ENCODE data around the gene CRLF1. TPM values are rescaled to one million over a fixed set of nuclear protein-coding genes. Genes with fewer than 3 reads are reported as not detected.

Gene CRLF1
- total and polyA plus RNA-seq, 2 donors (not counting 1 experiment from before 2014, with no cell fraction given): not detected

GRCh38 chr19:18551631-18552030 lies 55.0 kb downstream of the CRLF1 start:
- no peak for TF ChIP-seq EZH2 (IDR thresholded peaks at IDR 0.05; ENCODE audit: borderline replicate concordance, insufficient read depth, low read depth, low read length, poor library complexity, severe bottlenecking)
- TF ChIP-seq CTCF (IDR thresholded peaks at IDR 0.05): no peak
- no peak for DNase-seq
- no peak overlapping the region for H3K4me3 Mint-ChIP-seq
- no peak overlapping the region for H2AFZ ChIP-seq (ENCODE audit: insufficient read depth, low read depth, low read length, poor library complexity, severe bottlenecking)
- ATAC-seq (ENCODE audit: low read depth): no peak
- no peaks in the 10 kb centered on the region for H3K27me3 Mint-ChIP-seq
- intact Hi-C loops (cut with micrococcal nuclease): no loop called here
- H3K79me2 ChIP-seq (ENCODE audit: control insufficient read depth, insufficient read depth, low read length): no peaks in the 10 kb centered on the region
- H3K27ac Mint-ChIP-seq: no peak overlapping the region
- WGBS (ENCODE audit: insufficient coverage): 83% methylated on average over 3 of the region's 6 CpGs
- CTCF ChIA-PET: interaction anchor here (0.9 kb wide), 1 partner anchor 20 kb away, joined by 3 read pairs; the partner anchor contains the start of gene UBA52
- H3K9me3 Mint-ChIP-seq (ENCODE audit: insufficient read depth): no peaks in the 10 kb centered on the region
- no peaks in the 10 kb centered on the region for H3K4me1 ChIP-seq (ENCODE audit: control insufficient read depth in 2 of 2, insufficient read depth in 2 of 2, low read length in 2 of 2)
- no peak overlapping the region for H3K9ac ChIP-seq (ENCODE audit: low read length)
- H3K4me3 ChIP-seq (ENCODE audit: control extremely low read depth in 1 of 5, extremely low read depth in 1 of 5, insufficient read depth in 1 of 5, low read depth in 2 of 5, low read length in 4 of 5): no peak overlapping the region
- no peaks in the 10 kb centered on the region for H4K20me1 ChIP-seq (ENCODE audit: control insufficient read depth, insufficient read depth, low read length, poor library complexity, severe bottlenecking)
- H3K27me3 ChIP-seq (replicated peaks in 1 of 4; ENCODE audit: control extremely low read depth in 1 of 4, control insufficient read depth in 3 of 4, insufficient read depth in 4 of 4, low read length in 3 of 4): no peaks in the 10 kb centered on the region
- H3K27ac ChIP-seq (ENCODE audit: low read length in 2 of 2): no peak overlapping the region
- H3K36me3 ChIP-seq (replicated peaks in 1 of 2; ENCODE audit: control extremely low read depth in 1 of 2, control insufficient read depth in 1 of 2, extremely low read depth in 1 of 2, insufficient read depth in 2 of 2, low read length in 1 of 2): no peaks in the 10 kb centered on the region
- POLR2A ChIA-PET: interaction anchor here (0.6 kb wide), 1 partner anchor 10 kb away, joined by 4 read pairs; no protein-coding TSS in a partner anchor
- H3K4me2 ChIP-seq (replicated peaks; ENCODE audit: low read depth, low read length, poor library complexity, severe bottlenecking): no peak overlapping the region
- no peaks in the 10 kb centered on the region for H3K9me3 ChIP-seq (ENCODE audit: control extremely low read depth in 1 of 3, control insufficient read depth in 2 of 3, insufficient read depth in 1 of 3, low read length in 2 of 3)
- H3K4me1 Mint-ChIP-seq: no peaks in the 10 kb centered on the region

- ChIA-PET CTCF (interaction anchor here (0.5 to 2.0 kb wide), 7 partner anchors 13 to 623 kb away, joined by 3 to 11 read pairs (median 4); partner anchors contain the start of genes KXD1 and REX1BD), POLR2A (interaction anchor here (0.7 to 3.4 kb wide), 4 partner anchors 12 to 319 kb away, joined by 3 to 32 read pairs (median 12); partner anchors contain the start of genes ELL and KXD1)
- Mint-ChIP-seq H3K27ac (peak overlapping the region; percentile 96), H3K9me3 (ENCODE audit: insufficient read depth) (no peaks in the 10 kb centered on the region), H3K4me1 (peaks cover 20% of the 10 kb centered on the region), H3K4me3 (peak overlapping the region; percentile 96), H3K27me3 (no peaks in the 10 kb centered on the region)
- Histone ChIP-seq H3K9ac (ENCODE audit: low read length) (peak overlapping the region; percentile 69), H3K4me3 (ENCODE audit: control extremely low read depth in 1 of 5, extremely low read depth in 1 of 5, insufficient read depth in 1 of 5, low read depth in 2 of 5, low read length in 4 of 5) (peak overlapping the region; percentile 42 to 73 (median 67)), H3K36me3 (replicated peaks in 1 of 2; ENCODE audit: control extremely low read depth in 1 of 2, control insufficient read depth in 1 of 2, extremely low read depth in 1 of 2, insufficient read depth in 2 of 2, low read length in 1 of 2) (peaks cover 0 to 19% of the 10 kb centered on the region in 2 experiments), H4K20me1 (ENCODE audit: control insufficient read depth, insufficient read depth, low read length, poor library complexity, severe bottlenecking) (no peaks in the 10 kb centered on the region), H3K4me2 (replicated peaks; ENCODE audit: low read depth, low read length, poor library complexity, severe bottlenecking) (peak overlapping the region; percentile 91), H3K79me2 (ENCODE audit: control insufficient read depth, insufficient read depth, low read length) (peaks cover 20% of the 10 kb centered on the region), H2AFZ (ENCODE audit: insufficient read depth, low read depth, low read length, poor library complexity, severe bottlenecking) (peak overlapping the region; percentile 83), H3K9me3 (ENCODE audit: control extremely low read depth in 1 of 3, control insufficient read depth in 2 of 3, insufficient read depth in 1 of 3, low read length in 2 of 3) (no peaks in the 10 kb centered on the region), H3K27ac (ENCODE audit: low read length in 2 of 2) (peak overlapping the region; percentile 51 to 54), H3K4me1 (ENCODE audit: control insufficient read depth in 2 of 2, insufficient read depth in 2 of 2, low read length in 2 of 2) (peaks cover 14 to 20% of the 10 kb centered on the region in 2 donors), H3K27me3 (replicated peaks in 1 of 4; ENCODE audit: control extremely low read depth in 1 of 4, control insufficient read depth in 3 of 4, insufficient read depth in 4 of 4, low read length in 3 of 4) (no peaks in the 10 kb centered on the region)
- no peak for TF ChIP-seq CTCF (IDR thresholded peaks at IDR 0.05)
- no peak for TF ChIP-seq EZH2 (IDR thresholded peaks at IDR 0.05; ENCODE audit: borderline replicate concordance, insufficient read depth, low read depth, low read length, poor library complexity, severe bottlenecking)
- DNase-seq (peak; percentile 79), ATAC-seq (ENCODE audit: low read depth) (peak; percentile 51)
- WGBS (ENCODE audit: insufficient coverage): 0% methylated on average over 8 of the region's 12 CpGs
- intact Hi-C loops (cut with micrococcal nuclease): loop anchor here (1.0 to 5.0 kb wide), 4 partner anchors 13 to 43 kb away; partner anchors contain the start of genes ELL, KXD1, REX1BD and UBA52
These were observed 62.7 kb downstream of the CRLF1 start for GRCh38 chr19:18543814-18544475.

Data from B cell (primary cell).